Measurements from ENCODE around the gene CD247. TPM values are rescaled to one million over a fixed set of nuclear protein-coding genes. Genes with fewer than 3 reads are reported as not detected.
"Not testable (repeated sequence)": the region's sequence is repeated elsewhere in the genome, so short reads cannot be mapped to it uniquely, and the experiment has no call there.

CD247 gene
- total RNA-seq (0.31 TPM), polyA plus RNA-seq (ENCODE audit: insufficient read depth in 1 of 8, insufficient read length in 8 of 8, low replicate concordance in 1 of 8) (1 to 10 TPM in 1 of 8 donors, under 1 TPM in 7; 0.20 to 1.5 (median 0.45) TPM)
- long read RNA-seq, donor 1 = 0 reads
- long read RNA-seq, donor 2 = 0 reads
- long read RNA-seq, donor 3 = 0 reads
- long read RNA-seq, donor 4 = 0 reads
- long read RNA-seq, donor 5 = 0 reads
- long read RNA-seq, donor 6 = 0 reads
- long read RNA-seq, donor 7 = 0 reads
- long read RNA-seq, donor 8 = 0 reads
- long read RNA-seq, donor 9 = 0 reads
- long read RNA-seq, donor 10 = 0 reads
- long read RNA-seq, donor 11 = 0 reads

GRCh38 chr1:167518331-167518700 is at the start of gene CD247:
CD247 (minus strand) TSS chr1:167518529; CDS start chr1:167518465, 64 bp downstream.
- H3K4me3 ChIP-seq (ENCODE audit: low read length) = no peak within 1 kb of the TSS
- H3K36me3 ChIP-seq (ENCODE audit: control insufficient read depth, insufficient read depth, low read length) = no peaks in the 10 kb centered on the region
- no peak for DNase-seq
- H3K27ac ChIP-seq (ENCODE audit: low read length) = no peak within 1 kb of the TSS
- peaks cover 8% of the 10 kb centered on the region for H3K4me1 ChIP-seq (ENCODE audit: control insufficient read depth, insufficient read depth, low read length)
- peaks cover under 1% of the 10 kb centered on the region for H3K9me3 ChIP-seq (replicated peaks; ENCODE audit: control insufficient read depth, low read depth, low read length)
- no peaks in the 10 kb centered on the region for H3K27me3 ChIP-seq (ENCODE audit: control insufficient read depth, insufficient read depth, low read length)
- WGBS (ENCODE audit: insufficient coverage) = no CpG with 5 or more reads among the region's 14 CpGs

DNA sequence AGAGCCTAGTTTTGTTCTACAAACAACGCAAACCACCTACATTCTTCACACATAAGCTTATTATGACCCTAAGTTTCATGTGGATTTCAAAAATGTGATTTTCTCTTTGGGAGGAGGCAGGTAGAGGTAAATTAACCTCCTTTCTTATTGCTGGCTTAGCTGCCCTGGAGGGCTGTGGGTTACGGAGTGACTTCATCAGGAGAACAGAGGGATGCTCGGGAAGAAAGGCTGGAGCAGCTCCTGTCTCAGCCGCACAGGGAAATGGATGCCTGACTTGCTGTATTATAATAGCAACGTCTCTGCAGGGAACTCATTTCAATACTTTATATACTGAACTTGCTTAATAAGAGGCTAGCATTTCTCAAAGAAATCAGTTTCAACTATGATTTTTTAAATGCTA is 49.3 kb upstream of the CD247 start:
- no CpG with 5 or more reads among the region's 5 CpGs for WGBS (ENCODE audit: insufficient coverage)
- Histone ChIP-seq H3K4me1 (ENCODE audit: control insufficient read depth, insufficient read depth, low read length) (no peaks in the 10 kb centered on the region), H3K4me3 (ENCODE audit: low read length) (no peak overlapping the region), H3K36me3 (ENCODE audit: control insufficient read depth, insufficient read depth, low read length) (no peaks in the 10 kb centered on the region), H3K9me3 (replicated peaks; ENCODE audit: control insufficient read depth, low read depth, low read length) (no peaks in the 10 kb centered on the region), H3K27ac (ENCODE audit: low read length) (no peak overlapping the region), H3K27me3 (ENCODE audit: control insufficient read depth, insufficient read depth, low read length) (no peaks in the 10 kb centered on the region)
- DNase-seq = no peak

GRCh38 chr1:167566766-167567165 is 48.4 kb upstream of the CD247 start:
- 100% methylated on average over 1 of the region's 3 CpGs for WGBS (ENCODE audit: insufficient coverage)
- Histone ChIP-seq H3K4me3 (ENCODE audit: low read length) (no peak overlapping the region), H3K27ac (ENCODE audit: low read length) (no peak overlapping the region), H3K36me3 (ENCODE audit: control insufficient read depth, insufficient read depth, low read length) (no peaks in the 10 kb centered on the region), H3K4me1 (ENCODE audit: control insufficient read depth, insufficient read depth, low read length) (no peaks in the 10 kb centered on the region), H3K9me3 (replicated peaks; ENCODE audit: control insufficient read depth, low read depth, low read length) (no peaks in the 10 kb centered on the region), H3K27me3 (ENCODE audit: control insufficient read depth, insufficient read depth, low read length) (no peaks in the 10 kb centered on the region)
- DNase-seq = no peak

- Histone ChIP-seq H3K4me3 (ENCODE audit: low read length) (no peak overlapping the region), H3K9me3 (replicated peaks; ENCODE audit: control insufficient read depth, low read depth, low read length) (no peaks in the 10 kb centered on the region), H3K36me3 (ENCODE audit: control insufficient read depth, insufficient read depth, low read length) (no peaks in the 10 kb centered on the region), H3K4me1 (ENCODE audit: control insufficient read depth, insufficient read depth, low read length) (no peaks in the 10 kb centered on the region), H3K27ac (ENCODE audit: low read length) (no peak overlapping the region), H3K27me3 (ENCODE audit: control insufficient read depth, insufficient read depth, low read length) (no peaks in the 10 kb centered on the region)
- DNase-seq = no peak
- 67% methylated on average over 1 of the region's 5 CpGs for WGBS (ENCODE audit: insufficient coverage)
Measured at GRCh38 chr1:167565922-167566321, 47.6 kb upstream of the CD247 start.

- Histone ChIP-seq H3K36me3 (ENCODE audit: control insufficient read depth, insufficient read depth, low read length) (no peaks in the 10 kb centered on the region), H3K27ac (ENCODE audit: low read length) (no peak overlapping the region), H3K9me3 (replicated peaks; ENCODE audit: control insufficient read depth, low read depth, low read length) (no peaks in the 10 kb centered on the region), H3K4me1 (ENCODE audit: control insufficient read depth, insufficient read depth, low read length) (no peaks in the 10 kb centered on the region), H3K27me3 (ENCODE audit: control insufficient read depth, insufficient read depth, low read length) (no peaks in the 10 kb centered on the region), H3K4me3 (ENCODE audit: low read length) (no peak overlapping the region)
- 61% methylated on average over 2 of the region's 5 CpGs for WGBS (ENCODE audit: insufficient coverage)
- no peak for DNase-seq
Measured at GRCh38 chr1:167564612-167565270, 46.4 kb upstream of the CD247 start.

- H3K4me3 ChIP-seq (ENCODE audit: low read length) = no peak overlapping the region
- no peaks in the 10 kb centered on the region for H3K36me3 ChIP-seq (ENCODE audit: control insufficient read depth, insufficient read depth, low read length)
- no peaks in the 10 kb centered on the region for H3K27me3 ChIP-seq (ENCODE audit: control insufficient read depth, insufficient read depth, low read length)
- no peaks in the 10 kb centered on the region for H3K9me3 ChIP-seq (replicated peaks; ENCODE audit: control insufficient read depth, low read depth, low read length)
- peak; percentile 77 for DNase-seq
- no peaks in the 10 kb centered on the region for H3K4me1 ChIP-seq (ENCODE audit: control insufficient read depth, insufficient read depth, low read length)
- H3K27ac ChIP-seq (ENCODE audit: low read length) = no peak overlapping the region
- WGBS (ENCODE audit: insufficient coverage) = 66% methylated on average over 5 of the region's 7 CpGs
Measured at GRCh38 chr1:167563579-167564246, 45.4 kb upstream of the CD247 start.

- Histone ChIP-seq H3K36me3 (ENCODE audit: control insufficient read depth, insufficient read depth, low read length) (no peaks in the 10 kb centered on the region), H3K4me3 (ENCODE audit: low read length) (no peak overlapping the region), H3K27ac (ENCODE audit: low read length) (no peak overlapping the region), H3K27me3 (ENCODE audit: control insufficient read depth, insufficient read depth, low read length) (no peaks in the 10 kb centered on the region), H3K9me3 (replicated peaks; ENCODE audit: control insufficient read depth, low read depth, low read length) (no peaks in the 10 kb centered on the region), H3K4me1 (ENCODE audit: control insufficient read depth, insufficient read depth, low read length) (no peaks in the 10 kb centered on the region)
- DNase-seq = no peak
- no CpG with 5 or more reads among the region's 1 CpG for WGBS (ENCODE audit: insufficient coverage)
Measured at GRCh38 chr1:167562702-167563101, 44.4 kb upstream of the CD247 start.

GRCh38 chr1:167561753-167562152 is 43.4 kb upstream of the CD247 start:
- no peaks in the 10 kb centered on the region for H3K36me3 ChIP-seq (ENCODE audit: control insufficient read depth, insufficient read depth, low read length)
- H3K4me3 ChIP-seq (ENCODE audit: low read length) = no peak overlapping the region
- H3K27ac ChIP-seq (ENCODE audit: low read length) = no peak overlapping the region
- H3K9me3 ChIP-seq (replicated peaks; ENCODE audit: control insufficient read depth, low read depth, low read length) = no peaks in the 10 kb centered on the region
- H3K4me1 ChIP-seq (ENCODE audit: control insufficient read depth, insufficient read depth, low read length) = no peaks in the 10 kb centered on the region
- WGBS (ENCODE audit: insufficient coverage) = 93% methylated on average over 4 of the region's 6 CpGs
- DNase-seq = no peak
- H3K27me3 ChIP-seq (ENCODE audit: control insufficient read depth, insufficient read depth, low read length) = no peaks in the 10 kb centered on the region

- Histone ChIP-seq H3K27ac (ENCODE audit: low read length) (no peak overlapping the region), H3K4me3 (ENCODE audit: low read length) (no peak overlapping the region), H3K36me3 (ENCODE audit: control insufficient read depth, insufficient read depth, low read length) (no peaks in the 10 kb centered on the region), H3K27me3 (ENCODE audit: control insufficient read depth, insufficient read depth, low read length) (no peaks in the 10 kb centered on the region), H3K4me1 (ENCODE audit: control insufficient read depth, insufficient read depth, low read length) (peaks cover 9% of the 10 kb centered on the region), H3K9me3 (replicated peaks; ENCODE audit: control insufficient read depth, low read depth, low read length) (no peaks in the 10 kb centered on the region)
- WGBS (ENCODE audit: insufficient coverage) = no CpG with 5 or more reads among the region's 5 CpGs
- peak; percentile 74 for DNase-seq
Measured at GRCh38 chr1:167555971-167556714, 37.8 kb upstream of the CD247 start.

GRCh38 chr1:167555072-167555471 is 36.7 kb upstream of the CD247 start:
- H3K36me3 ChIP-seq (ENCODE audit: control insufficient read depth, insufficient read depth, low read length); H3K27me3 ChIP-seq (ENCODE audit: control insufficient read depth, insufficient read depth, low read length); H3K4me3 ChIP-seq (ENCODE audit: low read length); H3K4me1 ChIP-seq (ENCODE audit: control insufficient read depth, insufficient read depth, low read length); H3K27ac ChIP-seq (ENCODE audit: low read length); DNase-seq; H3K9me3 ChIP-seq (replicated peaks; ENCODE audit: control insufficient read depth, low read depth, low read length): not testable (repeated sequence)
- no CpG with 5 or more reads among the region's 1 CpG for WGBS (ENCODE audit: insufficient coverage)
